CD4-positive, alpha-beta T cell treated with Interferon gamma for 1 hour (primary cell): ENCODE data around the gene CDH15.
"Not testable (repeated sequence)": the region's sequence is repeated elsewhere in the genome, so short reads cannot be mapped to it uniquely, and the experiment has no call there.

Experiments
- DNase-seq: peaks from one replicate; pipeline ENCODE4 v3.0.0-alpha.2; 2020

Gene CDH15

DNA sequence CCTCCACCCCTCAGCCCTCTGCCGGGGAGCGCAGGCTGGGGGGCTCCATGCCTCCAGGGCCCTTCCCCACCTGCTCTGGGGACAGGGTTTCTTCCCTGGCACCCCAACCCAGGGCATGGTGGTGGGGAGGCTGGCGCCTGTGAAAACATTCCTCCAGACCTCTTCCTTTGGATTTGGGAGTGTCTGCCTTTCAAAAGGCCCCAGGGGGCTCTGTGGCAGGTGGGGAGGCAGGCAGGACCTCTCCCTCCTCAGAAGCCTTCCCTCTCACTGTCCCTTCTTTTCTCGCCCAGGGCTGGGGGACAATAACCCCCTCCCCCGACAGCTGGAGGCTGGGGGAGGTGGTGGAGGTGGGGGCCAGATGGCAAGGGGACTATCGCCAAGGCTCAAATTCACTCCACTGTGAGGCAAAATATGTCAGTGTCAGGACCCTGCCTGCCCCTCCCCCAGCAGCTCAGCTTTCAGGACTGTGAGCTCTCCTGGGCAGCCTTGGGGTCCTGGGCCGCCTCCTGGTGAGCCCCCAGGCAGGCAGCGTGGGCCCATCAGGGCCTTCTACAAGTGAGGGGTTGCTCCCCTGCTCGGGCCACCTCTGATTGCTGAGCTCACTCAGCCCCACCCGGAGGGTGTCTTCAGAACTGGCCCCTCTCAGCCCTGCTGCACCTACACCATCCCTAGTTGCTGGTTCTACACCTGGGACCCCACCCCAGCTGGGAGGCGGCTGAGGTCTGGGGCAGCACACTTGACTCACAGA, 1.8 kb downstream of the CDH15 start:
- no peak for DNase-seq

DNA sequence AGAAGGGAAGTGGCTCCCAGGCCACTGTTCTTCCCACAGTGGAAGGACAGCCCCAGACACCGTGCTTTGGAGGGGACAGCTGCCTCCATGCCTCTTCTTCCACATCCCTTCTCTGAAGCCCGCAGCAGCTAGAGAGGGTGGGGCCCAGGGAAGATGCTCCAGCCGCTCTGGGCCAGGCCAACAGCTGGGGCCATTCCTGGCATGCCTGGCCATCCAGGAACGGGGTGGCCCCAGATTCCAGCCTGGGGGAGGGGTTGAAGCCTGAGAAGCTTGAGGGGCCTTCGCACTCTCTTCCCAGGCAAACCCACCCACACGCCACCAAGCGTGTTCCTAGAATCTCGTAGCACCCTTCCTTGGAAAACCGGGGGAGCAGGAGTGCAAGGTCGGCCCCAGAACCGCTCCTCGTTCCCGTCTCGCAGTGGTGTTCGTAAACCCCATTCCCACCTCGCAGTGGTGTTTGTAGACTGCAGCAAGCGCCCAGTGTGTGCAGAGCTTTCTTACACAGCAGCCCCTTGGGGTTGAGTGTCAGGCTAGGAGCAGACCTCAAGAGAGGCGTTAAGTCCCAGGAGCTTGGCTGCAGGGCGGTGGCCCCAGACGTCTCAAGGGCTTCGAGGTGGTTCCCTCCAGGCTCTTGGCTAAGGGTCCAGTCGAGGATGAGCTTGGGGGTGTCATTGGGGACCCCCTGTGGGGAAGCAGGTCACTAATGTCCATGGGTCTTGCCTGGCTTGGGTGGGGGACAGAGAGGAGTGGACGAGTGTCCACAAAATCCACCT, 2.7 kb downstream of the CDH15 start:
- no peak for DNase-seq

DNA sequence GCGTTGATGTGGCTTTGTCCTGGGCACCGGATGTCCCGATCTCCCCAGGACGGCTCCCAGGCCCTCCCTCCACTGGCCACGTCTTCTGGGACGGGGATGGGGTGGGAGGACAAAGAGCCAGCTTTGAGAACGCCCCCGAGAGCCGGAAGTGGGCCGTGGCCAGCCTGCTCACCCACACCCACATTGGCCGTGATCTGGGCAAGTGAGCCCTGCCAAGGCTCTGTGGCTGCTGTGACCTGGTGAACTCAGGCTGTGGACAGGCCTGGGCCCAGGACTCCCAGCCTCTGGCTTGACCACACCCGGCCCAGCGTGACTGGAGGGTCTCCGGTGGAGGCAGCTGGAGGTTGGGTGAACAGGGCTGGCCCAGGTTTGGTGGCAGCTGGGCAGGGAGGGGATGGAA, 3.3 kb downstream of the CDH15 start:
- DNase-seq = no peak

DNA sequence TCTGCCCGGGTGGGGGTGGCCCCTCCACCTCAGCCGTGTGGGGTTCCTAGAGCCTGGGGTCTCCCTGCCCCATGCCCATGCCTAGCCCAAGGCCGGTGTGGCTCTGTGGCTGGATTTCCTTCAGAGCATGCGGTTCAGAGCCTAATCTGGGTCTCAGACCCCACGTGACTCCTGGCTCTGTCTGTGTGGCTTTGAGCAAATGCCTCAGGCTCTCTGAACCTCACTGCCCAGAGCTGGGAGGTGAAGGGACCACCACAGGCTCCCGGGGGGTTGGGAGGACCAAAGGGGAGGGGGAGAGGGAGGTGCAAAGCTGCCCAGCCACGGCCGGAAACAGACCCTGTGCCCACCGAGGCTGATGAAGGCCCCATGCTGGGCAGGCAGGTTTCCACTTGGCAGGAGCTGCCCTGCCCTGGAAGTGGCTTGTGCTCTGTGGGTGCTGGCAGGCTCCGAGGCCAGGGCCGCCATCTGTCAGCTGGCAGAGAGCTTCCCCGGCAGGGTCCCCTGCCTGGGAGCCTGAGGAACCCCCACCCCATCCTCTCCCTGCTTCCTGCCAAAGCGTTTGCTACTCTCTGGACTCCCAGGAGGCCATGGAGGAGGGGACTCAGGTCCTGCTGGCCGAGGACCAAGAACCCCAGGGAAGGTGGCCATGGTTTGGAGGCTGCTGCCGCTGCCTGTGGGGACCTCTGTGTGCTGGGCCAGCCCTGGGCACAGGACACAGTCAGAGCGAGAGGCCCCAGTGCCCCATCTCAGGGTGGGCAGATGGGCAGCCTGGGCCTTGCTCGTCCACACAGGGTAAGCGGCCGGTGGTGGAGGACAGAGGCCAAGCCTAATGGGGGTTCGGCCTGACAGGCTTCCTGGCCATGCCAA, 4.0 kb downstream of the CDH15 start:
- no peak for DNase-seq

DNA sequence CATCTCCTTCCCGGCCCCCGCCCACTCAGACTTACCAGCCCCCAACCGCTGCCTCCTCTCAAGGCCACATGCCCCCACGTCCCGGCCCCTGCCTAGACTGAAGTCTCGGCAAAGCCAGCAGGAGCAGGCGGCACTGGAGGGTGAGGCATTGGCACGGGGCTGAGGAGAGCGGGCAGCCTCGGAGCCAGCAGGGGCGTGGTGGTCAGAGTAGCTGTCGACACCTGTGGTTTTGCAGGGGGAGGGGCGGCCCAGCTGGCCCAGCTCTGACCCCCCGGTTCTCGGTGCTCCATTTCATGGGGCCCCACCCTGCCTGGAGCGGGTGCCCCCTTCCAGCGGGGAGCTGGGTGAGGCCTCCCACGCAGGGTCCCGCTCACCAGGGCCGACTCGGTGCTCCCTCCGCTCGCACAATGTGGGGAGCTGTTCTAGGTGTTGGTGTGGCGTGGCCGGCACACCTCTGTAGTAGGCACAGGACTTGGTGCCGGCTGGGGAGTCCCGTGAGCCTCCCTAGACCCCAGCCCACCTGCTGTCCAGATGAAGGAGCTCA, 4.7 kb downstream of the CDH15 start:
- no peak for DNase-seq

DNA sequence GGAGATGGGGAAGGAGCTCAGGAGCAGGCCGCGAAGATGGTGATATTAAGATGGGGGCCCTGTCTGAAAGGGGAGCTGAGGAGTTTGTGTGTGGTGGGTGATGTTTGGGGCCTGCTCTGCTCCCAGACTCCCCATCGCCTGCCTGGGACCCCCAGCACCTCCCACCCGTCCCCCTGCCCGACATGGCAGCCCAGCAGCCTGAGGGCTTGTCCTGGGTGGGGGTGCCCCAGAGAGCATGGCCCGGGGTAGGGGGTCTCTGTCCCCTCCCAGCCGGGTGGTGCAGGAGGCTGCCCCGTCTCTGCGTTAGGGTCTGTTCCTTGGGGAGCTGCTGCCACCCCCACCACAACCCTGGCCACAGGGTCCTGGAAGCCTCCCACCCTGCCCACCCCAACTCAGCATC, 5.2 kb downstream of the CDH15 start:
- no peak for DNase-seq

DNA sequence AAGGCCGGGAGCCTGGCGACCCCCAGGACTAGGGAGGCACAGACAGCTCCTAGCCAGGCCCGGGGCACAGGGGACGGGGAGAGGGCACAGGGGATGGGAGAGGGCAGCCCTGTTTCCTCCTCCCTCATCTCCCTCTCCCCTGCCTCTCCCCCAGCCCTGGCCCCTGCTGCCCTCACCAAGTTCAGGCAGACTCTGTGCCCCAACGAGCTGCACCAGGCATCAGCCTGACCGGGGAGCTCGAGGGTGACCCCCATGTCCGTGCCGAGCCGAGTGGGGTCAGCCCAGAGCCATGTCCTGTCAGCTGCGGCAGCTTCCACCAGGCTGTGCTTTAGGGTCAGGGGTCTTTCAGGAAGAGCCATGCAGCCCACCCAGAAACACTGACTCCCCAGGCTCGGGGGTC, 6.0 kb downstream of the CDH15 start:
- no peak for DNase-seq

DNA sequence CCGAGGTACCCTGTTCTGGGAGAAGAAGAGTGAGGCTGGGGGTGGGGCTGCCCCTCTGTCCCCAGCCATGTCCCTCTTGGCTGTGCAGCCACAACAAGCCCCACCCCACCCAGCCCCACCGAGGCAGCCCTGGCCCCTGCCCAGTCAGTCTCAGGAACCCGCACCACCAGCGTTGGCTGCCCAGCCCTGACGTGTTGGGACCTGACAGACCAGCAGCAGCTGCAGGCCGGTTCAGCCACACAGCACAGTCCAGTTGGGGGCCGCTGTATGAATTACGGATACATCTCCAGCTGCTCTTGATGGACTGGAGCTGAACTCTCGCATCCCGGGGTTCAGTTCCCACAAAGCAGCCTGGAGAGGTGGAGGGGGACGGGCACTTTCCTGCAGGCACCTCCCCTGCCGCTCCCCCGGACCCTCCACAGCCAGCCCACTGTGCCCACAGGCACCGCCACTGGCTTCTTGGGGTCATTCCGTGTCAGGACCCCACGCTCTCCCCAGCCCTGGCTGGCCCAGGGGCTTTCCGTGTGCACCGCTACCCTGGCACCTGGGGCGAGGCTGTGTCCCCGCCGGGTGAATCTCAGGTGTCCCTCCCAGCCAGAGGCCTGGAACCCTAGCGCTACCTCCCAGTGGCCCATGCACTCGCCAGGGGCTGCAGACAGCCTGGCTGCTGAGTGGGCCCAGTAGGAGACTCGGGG, 7.1 kb downstream of the CDH15 start:
- no peak for DNase-seq

DNA sequence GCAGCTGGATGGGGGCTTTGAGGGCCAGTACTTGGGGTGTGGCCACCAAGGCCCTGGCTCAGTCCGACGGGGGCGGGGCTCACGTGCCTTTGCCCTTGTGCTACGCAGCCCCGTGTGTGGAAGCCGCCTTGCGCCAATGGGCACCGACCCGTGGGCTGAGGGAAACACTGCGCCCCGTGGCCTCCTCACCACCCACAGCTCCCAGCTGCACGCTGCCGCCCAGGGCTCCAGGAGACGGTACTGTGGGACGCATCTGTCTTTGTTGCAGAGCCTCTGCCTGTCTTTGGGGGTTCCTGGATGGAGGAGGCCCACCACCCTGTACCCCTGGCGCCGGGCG, 7.6 kb downstream of the CDH15 start:
- DNase-seq = no peak

DNA sequence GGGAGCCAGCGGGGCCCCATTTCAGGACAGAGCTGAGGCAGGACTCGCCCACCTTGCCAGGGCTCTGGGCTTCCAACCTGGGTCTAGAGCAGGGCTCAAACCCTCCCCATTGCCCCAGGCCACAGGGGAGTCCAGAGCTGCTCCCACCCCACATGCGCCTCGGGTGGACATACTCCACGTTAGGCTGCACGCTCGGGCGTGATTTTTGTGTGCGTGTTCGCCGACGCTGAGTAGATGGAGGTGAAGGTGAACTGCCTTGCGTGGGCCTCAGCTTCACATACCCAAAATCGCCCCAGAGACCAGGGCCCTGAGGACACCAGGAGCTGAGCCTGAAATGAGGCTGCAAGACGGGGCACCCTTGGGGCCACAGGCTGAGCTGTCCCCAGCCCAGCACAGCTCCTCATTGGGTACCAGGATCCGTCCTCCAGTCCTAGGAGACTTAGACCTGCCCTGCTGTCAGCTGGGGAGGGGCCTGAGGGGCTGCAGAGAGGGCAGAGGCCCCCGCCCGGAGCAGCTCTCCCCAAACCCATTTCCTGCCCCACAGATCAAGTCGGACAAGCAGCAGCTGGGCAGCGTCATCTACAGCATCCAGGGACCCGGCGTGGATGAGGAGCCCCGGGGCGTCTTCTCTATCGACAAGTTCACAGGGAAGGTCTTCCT, 8.2 kb downstream of the CDH15 start:
- DNase-seq = no peak

DNA sequence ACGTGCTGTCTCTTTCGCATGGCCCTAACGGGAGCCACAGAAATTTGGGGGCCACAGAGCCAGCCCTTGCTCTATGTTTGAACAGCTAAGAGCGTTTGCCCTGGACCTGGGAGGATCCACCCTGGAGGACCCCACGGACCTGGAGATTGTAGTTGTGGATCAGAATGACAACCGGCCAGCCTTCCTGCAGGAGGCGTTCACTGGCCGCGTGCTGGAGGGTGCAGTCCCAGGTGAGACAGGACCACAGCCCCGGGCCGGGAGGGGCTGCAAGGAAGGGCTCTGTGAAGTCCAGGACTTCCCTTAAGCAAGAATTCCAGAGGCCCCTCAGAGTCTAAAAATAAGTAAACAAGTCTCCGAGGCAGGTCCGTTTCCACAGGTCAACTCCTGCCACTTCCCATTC, 11.9 kb downstream of the CDH15 start:
- no peak for DNase-seq

DNA sequence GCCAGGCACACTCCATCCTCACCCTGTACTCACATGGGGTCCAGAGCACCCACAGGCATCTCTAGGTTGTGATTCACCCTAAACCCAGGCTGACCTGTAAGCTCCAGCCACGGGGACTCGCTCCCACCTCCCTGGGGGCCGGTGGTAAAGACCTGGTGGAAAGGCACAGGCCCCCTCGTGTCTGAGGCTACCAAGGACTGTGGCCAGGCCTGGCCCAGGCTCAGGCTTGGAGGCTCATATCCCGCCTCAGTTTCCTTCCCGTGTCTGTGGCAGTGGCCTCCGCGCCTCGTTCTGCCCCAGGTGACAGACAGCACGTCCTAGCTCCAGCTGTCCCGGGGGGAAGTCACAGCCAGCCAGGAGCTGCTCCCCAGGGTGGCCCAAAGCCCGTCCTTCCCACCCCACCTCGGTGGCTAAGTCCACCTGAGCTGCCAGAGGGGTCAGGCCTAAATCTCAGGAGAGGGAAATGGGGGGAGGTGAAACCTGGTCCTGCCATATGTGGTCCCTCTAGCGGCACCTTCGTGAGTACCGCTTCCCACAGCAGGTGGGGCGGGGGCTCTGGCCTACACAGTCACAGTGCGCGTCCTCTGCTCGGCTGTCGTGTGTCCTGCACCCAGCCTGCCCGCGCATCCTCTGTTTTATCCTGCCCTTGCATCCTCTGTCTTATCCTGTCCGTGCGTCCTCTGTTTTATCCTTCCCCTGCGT, 12.6 kb downstream of the CDH15 start:
- no peak for DNase-seq

DNA sequence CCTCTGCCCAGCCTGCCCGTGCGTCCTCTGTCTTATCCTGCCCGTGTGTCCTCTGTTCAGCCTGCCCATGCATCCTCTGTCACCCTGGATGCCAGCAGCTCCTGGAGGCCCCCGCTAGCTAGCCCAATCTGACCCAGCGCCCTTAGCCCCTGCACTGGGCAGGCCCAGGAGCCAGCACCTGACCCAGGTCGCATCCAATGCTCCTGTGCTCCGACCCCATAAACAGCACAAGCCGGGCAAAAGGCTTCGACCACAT, 13.1 kb downstream of the CDH15 start:
- DNase-seq = no peak

DNA sequence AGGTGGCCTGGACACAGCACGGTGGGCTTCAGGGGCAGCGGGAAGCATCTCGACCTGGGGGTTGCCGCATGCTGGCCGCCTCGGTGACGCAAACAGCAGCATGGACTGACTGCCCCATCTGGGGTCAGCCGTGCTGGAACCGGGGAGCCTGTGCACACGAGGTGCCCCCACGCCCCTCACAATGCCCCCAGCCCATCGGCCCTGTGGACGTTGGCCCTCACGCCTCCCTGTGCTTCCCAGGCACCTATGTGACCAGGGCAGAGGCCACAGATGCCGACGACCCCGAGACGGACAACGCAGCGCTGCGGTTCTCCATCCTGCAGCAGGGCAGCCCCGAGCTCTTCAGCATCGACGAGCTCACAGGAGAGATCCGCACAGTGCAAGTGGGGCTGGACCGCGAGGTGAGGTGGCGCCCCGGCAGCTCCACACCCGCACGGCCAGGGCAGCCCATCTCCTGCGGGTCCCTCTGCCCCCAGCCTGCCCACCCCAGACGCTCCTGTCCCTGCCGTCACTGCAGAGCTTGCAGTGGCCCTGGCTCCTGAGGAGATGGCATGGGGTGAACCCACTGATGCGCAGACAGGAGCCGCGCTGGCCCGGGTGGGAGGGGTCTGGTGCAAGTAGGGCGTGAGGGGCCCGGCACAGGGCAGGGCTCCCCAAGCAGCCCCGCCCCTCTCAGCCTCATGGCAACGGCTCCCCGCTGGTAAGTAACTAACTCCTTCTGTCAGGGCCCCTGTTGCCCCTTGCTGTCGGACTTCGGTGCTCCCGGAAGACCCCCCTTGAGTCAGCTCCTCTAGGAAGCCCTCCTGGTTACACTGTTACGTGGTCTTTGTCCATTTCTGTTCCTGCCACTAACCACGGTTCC, 13.6 kb downstream of the CDH15 start:
- no peak for DNase-seq

DNA sequence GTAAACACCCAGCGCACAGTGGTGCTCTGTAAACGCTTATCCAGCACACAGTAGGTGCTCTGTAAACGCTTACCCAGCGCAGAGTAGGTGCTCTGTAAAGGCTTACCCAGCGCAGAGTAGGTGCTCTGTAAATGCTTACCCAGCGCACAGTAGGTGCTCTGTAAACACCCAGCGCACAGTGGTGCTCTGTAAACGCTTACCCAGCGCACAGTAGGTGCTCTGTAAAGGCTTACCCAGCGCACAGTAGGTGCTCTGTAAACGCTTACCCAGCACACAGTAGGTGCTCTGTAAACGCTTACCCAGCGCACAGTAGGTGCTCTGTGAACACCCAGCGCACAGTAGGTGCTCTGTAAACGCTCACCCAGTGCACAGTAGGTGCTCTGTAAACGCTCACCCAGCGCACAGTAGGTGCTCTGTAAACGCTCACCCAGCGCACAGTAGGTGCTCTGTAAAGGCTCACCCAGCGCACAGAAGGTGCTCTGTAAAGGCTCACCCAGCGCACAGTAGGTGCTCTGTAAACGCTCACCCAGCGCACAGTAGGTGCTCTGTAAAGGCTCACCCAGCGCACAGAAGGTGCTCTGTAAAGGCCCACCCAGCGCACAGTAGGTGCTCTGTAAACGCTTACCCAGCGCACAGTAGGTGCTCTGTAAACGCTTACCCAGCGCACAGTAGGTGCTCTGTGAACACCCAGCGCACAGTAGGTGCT, 14.5 kb downstream of the CDH15 start:
- DNase-seq = not testable (repeated sequence)

DNA sequence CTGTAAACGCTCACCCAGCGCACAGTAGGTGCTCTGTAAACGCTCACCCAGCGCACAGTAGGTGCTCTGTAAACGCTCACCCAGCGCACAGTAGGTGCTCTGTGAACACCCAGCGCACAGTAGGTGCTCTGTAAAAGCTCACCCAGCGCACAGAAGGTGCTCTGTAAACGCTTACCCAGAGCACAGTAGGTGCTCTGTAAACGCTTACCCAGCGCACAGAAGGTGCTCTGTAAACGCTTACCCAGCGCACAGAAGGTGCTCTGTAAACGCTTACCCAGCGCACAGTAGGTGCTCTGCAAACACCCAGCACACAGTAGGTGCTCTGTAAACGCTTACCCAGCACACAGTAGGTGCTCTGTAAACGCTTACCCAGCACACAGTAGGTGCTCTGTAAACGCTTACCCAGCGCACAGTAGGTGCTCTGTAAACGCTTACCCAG, 15.1 kb downstream of the CDH15 start:
- DNase-seq = not testable (repeated sequence)

DNA sequence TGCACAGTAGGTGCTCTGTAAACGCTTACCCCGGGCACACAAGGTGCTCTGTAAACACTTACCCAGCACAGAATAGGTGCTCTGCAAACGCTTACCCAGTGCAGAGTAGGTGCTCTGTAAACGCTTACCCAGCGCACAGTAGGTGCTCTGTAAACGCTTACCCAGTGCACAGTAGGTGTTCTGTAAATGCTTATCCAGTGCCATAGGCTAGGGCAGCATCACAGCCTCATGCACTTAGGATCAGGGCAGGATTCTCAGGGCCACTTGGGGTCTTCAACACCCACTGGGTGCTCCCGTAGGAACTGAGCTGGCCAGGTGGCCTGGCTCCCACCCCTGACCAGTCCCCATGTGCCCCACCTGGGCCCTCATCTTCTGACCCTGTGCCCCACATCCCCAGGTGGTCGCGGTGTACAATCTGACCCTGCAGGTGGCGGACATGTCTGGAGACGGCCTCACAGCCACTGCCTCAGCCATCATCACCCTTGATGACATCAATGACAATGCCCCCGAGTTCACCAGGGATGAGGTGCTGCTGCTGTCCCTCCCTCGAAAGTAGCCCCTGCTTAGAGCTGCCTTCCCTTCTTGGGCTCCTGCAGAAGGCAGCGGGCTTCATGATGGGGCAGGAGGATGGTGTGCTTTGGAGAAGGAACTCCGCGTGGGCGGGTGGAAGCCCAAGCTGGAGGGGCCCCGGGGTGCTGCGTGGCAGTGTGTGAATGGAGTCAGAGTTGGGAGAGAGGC, 15.7 kb downstream of the CDH15 start:
- no peak for DNase-seq

DNA sequence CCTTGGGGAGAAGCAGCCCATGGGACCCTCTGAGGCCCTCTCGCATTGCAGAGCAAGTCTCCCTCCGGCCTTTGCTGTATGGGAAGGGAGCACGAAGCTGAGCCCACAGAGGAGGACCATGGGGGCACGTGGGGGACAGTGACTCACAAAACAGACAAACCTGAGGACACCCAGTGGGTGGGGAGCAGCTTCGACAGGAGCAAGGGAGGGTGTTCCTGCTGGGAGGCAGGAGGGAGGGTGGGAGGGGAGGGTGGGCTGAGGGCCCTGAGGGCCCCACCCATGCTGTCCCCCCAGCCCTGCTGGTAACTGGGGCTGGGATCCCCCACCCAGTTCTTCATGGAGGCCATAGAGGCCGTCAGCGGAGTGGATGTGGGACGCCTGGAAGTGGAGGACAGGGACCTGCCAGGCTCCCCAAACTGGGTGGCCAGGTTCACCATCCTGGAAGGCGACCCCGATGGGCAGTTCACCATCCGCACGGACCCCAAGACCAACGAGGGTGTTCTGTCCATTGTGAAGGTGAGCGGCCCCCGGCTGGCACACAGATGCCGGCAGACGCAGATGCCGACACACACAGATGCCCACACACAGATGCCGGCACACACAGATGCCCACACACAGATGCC, 16.3 kb downstream of the CDH15 start:
- DNase-seq = no peak
